Tibial artery (tissue), 4 donors: ENCODE measurements around the gene LACTBL1.

ENCODE experiments used
- DNase-seq, 2 donors: peaks; one replicate each; pipeline ENCODE4 v3.0.0-alpha.2; 2019
- H3K27ac ChIP-seq, 2 donors: fragments of 200-600 bp; sonication (generic) in 1 of 2; 1 replicate in 1 of 2; 2 replicates in 1 of 2; pipeline ENCODE4 v1.5.1; 2018 to 2019; ENCODE audit warnings: mild to moderate bottlenecking in 1 of 2
- H3K27me3 ChIP-seq, 2 donors: fragments of 200-600 bp; sonication (generic) in 1 of 2; one replicate each; pipeline versions ENCODE4 v1.5.1 to v1.6.0; 2016 to 2019
- H3K36me3 ChIP-seq, 3 donors: fragments of 200-600 bp; sonication (generic) in 2 of 3; one replicate each; pipeline ENCODE4 v1.5.1; 2016 to 2019; ENCODE audit warnings: mild to moderate bottlenecking in 2 of 3
- H3K4me1 ChIP-seq, 4 donors: fragments of 200-600 bp; sonication (generic) in 2 of 4; 1 replicate in 3 of 4; 2 replicates in 1 of 4; pipeline ENCODE4 v1.5.1; 2016 to 2019
- H3K4me3 ChIP-seq, 2 donors: fragments of 200-600 bp; sonication (generic) in 1 of 2; 1 replicate in 1 of 2; 2 replicates in 1 of 2; pipeline ENCODE4 v1.5.1; 2018 to 2019; ENCODE audit warnings: mild to moderate bottlenecking in 2 of 2
- H3K9me3 ChIP-seq, 3 donors: fragments of 200-600 bp; sonication (generic) in 1 of 3; one replicate each; pipeline ENCODE4 v1.5.1; 2016 to 2019
- intact Hi-C: fragments of 100-400 bp; cut with DNase I; formaldehyde crosslinking; loops from one replicate; pipeline ENCODE4 v1.15.0; 2023; ENCODE audit warnings: low total_unique reads
- TF ChIP-seq, protein P1 (sequence below), 2 experiments: fragments of 200-600 bp in 1 of 2; fragments of 450-650 bp in 1 of 2; IDR thresholded peaks; one replicate each; pipeline ENCODE4 v1.5.1; 2017 to 2019; ENCODE audit warnings: antibody characterized with exemption in 2 of 2, mild to moderate bottlenecking in 1 of 2, moderate library complexity in 1 of 2

Gene LACTBL1

DNA sequence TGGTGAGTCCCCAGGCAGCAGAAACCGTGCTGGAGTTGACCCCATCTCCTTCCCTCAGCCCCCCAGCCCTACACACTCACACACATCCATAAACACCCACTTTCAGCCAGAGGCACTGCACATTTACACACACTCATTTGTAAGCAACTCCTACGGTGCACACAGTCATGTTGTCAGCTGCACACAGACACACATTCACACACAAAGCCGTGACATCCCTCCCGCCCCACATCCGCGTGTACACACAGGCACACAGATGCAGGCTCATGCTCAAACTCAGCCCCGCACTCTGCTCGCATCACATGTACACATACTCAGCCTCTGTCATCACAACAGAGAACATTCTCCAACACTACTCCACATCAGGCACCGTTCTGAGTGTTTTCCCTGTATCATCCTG lies 47.6 kb downstream of the LACTBL1 start:
- no peak overlapping the region for H3K27ac ChIP-seq
- no peak overlapping the region for H3K4me3 ChIP-seq
- no peaks in the 10 kb centered on the region for H3K36me3 ChIP-seq
- peak in 1 of 2 donors; percentile 11 for DNase-seq
- no peaks in the 10 kb centered on the region for H3K9me3 ChIP-seq
- intact Hi-C loops, result no loop called here
- TF ChIP-seq, protein P1, sequence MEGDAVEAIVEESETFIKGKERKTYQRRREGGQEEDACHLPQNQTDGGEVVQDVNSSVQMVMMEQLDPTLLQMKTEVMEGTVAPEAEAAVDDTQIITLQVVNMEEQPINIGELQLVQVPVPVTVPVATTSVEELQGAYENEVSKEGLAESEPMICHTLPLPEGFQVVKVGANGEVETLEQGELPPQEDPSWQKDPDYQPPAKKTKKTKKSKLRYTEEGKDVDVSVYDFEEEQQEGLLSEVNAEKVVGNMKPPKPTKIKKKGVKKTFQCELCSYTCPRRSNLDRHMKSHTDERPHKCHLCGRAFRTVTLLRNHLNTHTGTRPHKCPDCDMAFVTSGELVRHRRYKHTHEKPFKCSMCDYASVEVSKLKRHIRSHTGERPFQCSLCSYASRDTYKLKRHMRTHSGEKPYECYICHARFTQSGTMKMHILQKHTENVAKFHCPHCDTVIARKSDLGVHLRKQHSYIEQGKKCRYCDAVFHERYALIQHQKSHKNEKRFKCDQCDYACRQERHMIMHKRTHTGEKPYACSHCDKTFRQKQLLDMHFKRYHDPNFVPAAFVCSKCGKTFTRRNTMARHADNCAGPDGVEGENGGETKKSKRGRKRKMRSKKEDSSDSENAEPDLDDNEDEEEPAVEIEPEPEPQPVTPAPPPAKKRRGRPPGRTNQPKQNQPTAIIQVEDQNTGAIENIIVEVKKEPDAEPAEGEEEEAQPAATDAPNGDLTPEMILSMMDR (IDR thresholded peaks at IDR 0.05), result no peak
- H3K4me1 ChIP-seq, result no peaks in the 10 kb centered on the region
- H3K27me3 ChIP-seq, result peaks cover 0 to 49% of the 10 kb centered on the region in 2 donors

DNA sequence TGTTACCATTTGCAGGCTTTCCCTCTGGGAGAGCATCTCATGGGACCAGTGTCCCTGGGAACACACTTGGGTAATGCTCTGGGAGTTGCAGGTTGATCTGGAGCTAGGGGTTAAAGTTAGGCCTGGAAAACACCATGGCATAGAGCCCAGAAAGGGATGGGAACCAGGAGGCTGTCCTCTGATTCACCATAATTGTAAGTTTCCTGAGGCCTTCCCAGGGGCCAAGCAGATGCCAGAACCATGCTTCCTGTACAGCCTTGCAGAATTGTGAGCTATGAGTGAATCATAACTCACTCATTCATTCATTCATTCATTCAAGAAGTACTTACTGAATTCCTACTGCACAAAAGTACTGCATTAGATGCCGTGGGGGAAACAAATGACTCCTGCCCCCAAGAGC lies 50.0 kb downstream of the LACTBL1 start:
- TF ChIP-seq, protein P1 (IDR thresholded peaks at IDR 0.05), result no peak
- Histone ChIP-seq H3K9me3 (no peaks in the 10 kb centered on the region), H3K4me1 (no peaks in the 10 kb centered on the region), H3K36me3 (no peaks in the 10 kb centered on the region), H3K27ac (no peak overlapping the region), H3K4me3 (no peak overlapping the region), H3K27me3 (peaks cover 0 to 51% of the 10 kb centered on the region in 2 donors)
- no peak for DNase-seq
- intact Hi-C loops, result no loop called here

DNA sequence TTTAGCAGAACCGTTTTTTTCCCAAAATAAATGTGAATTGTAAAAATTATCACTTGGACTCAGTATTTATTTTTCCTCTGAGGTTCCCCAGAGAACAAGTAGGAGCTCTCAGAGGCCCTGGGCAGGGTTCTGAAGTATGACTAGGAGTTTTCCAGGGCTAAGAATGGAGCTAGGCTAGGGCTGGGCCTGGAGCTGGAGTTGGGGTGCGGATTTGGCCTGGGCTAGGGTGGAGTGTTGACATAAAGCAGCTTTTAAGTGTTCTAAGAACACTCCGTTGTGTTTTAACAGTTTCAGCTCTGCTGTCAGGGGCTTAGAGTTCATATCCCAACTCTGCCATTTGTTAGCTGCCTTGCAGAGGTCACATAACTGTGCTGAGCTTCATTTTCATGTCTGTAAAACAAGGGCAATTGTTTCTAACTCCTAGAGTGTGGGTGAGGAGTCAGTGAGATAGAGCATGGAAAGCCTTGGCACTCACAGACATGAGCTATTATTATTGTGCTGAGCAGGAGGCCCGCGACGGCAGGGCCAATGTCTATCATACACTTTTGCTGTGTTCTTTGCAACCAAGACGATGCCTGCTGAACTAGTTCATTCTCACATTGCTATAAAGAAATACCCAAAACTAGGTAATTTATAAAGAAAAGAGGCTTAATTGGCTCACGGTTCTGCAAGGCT lies 51.1 kb downstream of the LACTBL1 start:
- Histone ChIP-seq H3K36me3 (no peaks in the 10 kb centered on the region), H3K27me3 (peaks cover 0 to 48% of the 10 kb centered on the region in 2 donors), H3K4me1 (no peaks in the 10 kb centered on the region), H3K27ac (no peak overlapping the region), H3K4me3 (no peak overlapping the region), H3K9me3 (no peaks in the 10 kb centered on the region)
- intact Hi-C loops, result no loop called here
- DNase-seq, result no peak
- TF ChIP-seq, protein P1 (IDR thresholded peaks at IDR 0.05), result no peak

DNA sequence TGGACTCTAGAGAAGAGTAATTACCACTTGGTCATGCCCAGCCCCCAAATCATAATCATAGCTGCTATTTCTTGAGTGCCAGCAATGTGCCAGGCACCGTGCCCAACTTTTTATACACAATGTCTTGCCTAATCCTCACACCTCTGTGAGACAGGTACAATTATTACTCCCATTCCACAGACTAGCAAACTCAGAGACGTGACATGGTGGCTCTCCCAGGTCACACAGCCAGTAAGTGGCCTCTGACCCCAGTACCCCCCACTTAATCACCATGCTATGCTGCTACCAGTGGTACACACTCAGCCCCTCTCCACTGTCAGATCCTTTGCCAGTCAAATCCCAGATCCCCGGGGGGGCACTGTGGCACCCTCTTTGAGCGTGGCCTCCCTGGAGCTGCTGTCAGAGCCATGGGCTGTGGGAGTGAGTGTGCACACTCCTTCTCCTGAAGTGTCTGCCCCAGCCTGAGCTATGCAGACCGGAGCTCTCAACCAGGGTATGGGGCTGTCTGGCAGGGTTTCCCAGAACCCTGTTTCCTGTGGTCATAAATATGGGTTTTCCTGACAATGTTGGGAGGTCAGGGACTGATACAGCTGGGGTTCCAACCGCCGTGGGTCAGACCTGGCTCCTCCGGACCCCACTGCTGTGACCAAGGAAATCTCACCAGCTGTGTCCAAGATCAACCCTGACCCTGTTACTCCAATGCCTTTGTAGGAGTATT lies 51.8 kb downstream of the LACTBL1 start:
- TF ChIP-seq, protein P1 (IDR thresholded peaks at IDR 0.05), result no peak
- intact Hi-C loops, result no loop called here
- H3K4me1 ChIP-seq, result no peaks in the 10 kb centered on the region
- H3K27me3 ChIP-seq, result peaks cover 0 to 54% of the 10 kb centered on the region in 2 donors
- H3K36me3 ChIP-seq, result no peaks in the 10 kb centered on the region
- no peak overlapping the region for H3K4me3 ChIP-seq
- no peak for DNase-seq
- H3K27ac ChIP-seq, result no peak overlapping the region
- no peaks in the 10 kb centered on the region for H3K9me3 ChIP-seq

DNA sequence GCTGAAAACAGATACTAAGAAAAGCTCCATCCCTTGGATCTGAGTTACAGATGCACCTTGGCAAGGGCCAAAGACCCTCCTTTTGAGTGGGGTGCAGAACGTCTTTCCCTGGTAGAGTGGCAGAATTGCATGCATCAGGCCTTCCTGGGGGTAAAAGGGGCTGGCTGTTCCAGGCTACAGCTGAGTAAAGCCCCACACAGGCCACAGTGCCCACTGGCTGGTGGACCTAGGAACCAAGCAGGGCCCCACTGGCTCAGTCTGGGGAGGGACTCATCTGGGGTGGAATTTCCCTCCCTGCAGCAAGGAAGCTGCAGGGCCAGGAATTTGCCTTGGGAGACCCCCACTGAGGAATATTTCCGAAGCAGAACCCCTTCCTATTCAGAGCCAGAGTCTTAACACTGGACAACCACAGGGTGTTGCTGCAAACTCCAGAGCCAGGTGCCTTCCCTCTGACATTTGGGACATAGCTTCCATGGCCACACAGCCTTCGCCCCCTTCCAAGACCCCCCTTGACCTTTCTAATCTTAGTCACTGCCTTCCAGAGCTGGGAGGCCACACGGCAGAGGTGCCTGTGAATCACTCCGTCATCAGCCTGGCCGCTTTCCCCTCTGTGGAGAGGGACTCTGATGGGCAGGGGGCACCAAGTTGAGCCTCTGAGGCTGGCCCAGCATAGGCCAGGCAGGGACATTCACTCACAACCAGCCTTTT lies 52.5 kb downstream of the LACTBL1 start:
- intact Hi-C loops, result no loop called here
- Histone ChIP-seq H3K9me3 (no peaks in the 10 kb centered on the region), H3K27me3 (peaks cover 0 to 54% of the 10 kb centered on the region in 2 donors), H3K4me1 (no peaks in the 10 kb centered on the region), H3K36me3 (no peaks in the 10 kb centered on the region), H3K27ac (no peak overlapping the region), H3K4me3 (no peak overlapping the region)
- no peak for DNase-seq
- TF ChIP-seq, protein P1 (IDR thresholded peaks at IDR 0.05), result no peak
